T-helper 22 cell (primary cell): ENCODE data around the gene KLHL30.
"Not testable (repeated sequence)": the region's sequence is repeated elsewhere in the genome, so short reads cannot be mapped to it uniquely, and the experiment has no call there.

Experiments used
- DNase-seq: peaks from one replicate; pipeline ENCODE4 v3.0.0-alpha.2; 2020; ENCODE audit warnings: low read depth

KLHL30 gene

DNA sequence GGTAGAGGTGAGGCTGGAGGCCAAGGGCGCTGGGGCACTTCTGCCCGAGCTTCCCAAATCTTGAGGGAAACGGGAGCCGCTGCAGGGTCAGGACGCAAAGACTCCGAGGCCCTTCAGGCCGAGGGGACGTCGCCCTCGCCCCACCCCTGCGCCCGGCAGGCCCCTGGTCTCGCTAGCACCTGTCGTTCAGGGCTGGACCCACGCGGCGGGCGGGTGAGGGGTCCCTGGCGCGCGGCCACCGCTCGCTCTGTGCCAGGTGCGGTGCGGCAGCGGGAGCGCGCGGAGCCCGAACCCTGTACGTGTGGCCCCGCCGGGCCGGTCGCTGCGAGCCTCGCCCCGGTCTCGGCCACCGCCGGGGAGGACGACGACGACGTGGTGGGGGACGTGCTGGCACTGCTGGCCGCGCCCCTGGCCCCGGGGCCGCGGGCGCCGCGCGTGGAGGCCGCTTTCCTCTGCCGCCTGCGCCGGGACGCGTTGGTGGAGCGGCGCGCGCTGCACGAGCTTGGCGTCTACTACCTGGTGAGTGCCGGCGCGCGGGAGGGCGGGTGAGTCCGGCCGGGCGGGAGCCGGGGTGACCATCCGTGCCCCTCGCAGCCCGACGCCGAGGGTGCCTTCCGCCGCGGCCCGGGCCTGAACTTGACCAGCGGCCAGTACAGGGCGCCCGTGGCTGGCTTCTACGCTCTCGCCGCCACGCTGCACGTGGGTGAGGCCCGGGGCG, 25.2 kb downstream of the KLHL30 start:
- no peak for DNase-seq

DNA sequence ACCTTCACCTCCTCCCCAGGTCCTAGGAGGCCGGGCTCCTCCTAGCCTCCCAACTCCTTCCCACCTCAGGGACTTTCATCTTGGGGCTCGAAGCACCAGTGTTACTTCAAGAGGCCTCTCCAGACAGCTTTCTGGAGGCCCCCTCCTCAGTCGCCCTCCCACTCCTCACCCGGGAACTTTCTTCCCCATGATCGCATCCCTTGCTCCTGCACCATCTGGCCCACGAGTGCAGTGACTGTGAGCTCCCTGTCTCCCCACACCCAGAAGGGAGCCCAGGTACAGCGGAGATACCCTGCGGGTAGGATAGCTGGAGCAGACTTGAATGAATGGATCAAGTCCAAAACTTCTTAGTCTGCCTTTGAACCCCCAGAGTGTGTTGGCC, 26.4 kb downstream of the KLHL30 start:
- DNase-seq = no peak

DNA sequence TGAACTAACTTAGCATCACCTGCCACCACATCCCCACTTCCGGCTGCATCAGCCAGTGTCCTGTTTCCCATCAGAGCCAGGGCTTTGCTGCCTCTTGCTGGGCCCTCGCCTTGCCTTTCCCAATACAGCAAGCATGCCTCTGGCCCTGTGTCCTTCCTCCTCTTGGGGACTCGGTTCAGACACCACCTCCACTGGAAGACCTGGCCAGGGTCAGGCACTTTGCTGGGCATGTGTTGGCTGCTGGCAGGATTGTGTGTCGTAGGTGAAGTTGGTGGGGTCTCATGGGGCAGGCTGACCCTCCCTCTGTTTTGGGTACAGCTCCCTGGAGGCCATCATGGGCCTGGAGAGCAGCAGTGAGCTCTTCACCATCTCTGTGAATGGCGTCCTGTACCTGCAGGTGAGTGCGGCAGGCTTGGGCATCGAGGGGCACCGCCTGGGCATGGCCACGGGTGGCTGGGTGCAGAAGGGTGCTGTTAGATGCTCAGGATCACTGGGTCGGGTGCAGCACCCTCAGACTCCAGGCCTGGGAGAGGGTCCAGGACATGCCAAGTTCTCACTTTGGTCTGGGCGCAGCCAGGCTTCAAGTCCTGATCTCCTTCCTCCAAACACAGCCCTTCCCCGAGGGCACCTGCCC, 26.9 kb downstream of the KLHL30 start:
- no peak for DNase-seq

DNA sequence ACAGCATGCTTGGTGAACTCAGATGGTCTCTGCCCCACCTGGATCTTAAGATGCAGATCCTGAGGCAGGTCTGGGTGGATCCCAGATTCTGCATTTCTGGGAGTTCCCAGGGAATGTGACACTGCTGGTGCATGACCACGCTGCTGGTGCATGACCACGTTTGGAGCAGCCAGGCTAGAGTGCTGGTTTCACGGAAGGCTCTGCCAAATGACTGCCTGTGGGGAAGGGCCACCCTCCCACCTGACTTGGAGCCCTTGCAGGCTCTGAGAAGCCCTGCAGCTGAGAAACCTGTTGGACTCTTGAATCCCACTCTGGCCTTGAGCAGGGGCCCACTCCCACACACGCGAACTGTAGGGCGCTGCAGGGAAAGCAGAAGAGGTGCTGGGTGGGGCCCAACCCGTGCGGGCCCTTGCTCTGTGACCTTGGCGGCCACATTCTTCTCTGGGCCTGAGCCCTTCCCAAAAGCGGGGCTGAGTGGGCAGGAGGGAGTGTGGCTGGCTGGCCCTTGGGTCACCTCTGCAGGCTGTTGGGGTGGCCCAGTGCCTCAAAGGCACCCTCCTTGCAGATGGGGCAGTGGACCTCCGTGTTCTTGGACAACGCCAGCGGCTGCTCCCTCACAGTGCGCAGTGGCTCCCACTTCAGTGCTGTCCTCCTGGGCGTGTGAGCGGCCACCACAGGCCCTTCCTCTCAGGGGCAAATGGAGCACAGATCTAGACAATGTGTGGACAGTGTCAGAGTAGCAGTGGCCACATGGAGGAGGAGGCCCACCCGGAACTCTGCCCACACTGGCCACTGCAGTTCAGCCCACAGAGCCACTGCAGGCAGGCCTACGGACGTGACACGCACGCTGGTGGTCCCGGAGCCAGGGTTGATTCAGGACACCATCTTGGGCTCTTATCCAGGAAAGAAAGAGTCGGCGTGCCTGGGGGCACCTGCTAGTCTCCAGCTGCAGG, 28.2 kb downstream of the KLHL30 start:
- no peak for DNase-seq

DNA sequence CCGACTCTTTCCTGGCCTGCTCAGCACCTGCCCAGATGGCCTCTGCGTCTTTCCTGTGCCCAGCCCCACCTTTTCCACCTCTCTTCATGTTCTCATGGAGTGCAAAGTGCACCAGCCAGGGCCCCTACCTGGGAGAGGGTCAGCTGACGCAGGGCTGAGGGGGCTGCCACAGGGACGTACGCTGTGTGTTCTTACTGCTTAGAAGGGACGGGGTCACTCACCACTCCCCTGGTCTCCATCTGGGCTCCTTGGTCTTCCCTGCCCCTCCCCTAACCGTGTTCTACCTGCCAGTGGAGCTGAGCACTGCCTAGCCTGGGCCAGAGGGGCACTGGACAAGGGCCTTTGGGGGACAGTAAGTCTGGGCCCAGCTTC, 28.9 kb downstream of the KLHL30 start:
- DNase-seq = no peak

DNA sequence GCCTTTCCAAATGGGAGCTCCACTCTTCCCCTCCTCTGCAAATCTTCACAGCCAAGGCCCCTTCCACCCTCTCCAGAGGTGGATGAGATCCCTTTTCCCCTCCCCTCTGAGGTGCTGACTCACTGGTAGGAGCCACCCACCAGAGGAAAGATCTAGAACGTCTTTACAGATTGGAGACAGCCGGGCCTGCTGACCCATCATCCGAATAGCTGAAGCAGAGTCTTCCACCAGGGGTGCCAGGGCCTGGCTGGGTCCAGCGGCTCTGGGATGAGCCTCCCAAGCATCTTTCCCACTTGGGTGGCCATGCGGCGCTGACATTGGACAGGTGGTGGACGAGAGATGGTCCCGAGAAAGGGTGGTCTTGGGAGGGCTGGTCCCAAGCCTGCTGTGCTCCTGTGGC, 29.3 kb downstream of the KLHL30 start:
- DNase-seq = no peak

DNA sequence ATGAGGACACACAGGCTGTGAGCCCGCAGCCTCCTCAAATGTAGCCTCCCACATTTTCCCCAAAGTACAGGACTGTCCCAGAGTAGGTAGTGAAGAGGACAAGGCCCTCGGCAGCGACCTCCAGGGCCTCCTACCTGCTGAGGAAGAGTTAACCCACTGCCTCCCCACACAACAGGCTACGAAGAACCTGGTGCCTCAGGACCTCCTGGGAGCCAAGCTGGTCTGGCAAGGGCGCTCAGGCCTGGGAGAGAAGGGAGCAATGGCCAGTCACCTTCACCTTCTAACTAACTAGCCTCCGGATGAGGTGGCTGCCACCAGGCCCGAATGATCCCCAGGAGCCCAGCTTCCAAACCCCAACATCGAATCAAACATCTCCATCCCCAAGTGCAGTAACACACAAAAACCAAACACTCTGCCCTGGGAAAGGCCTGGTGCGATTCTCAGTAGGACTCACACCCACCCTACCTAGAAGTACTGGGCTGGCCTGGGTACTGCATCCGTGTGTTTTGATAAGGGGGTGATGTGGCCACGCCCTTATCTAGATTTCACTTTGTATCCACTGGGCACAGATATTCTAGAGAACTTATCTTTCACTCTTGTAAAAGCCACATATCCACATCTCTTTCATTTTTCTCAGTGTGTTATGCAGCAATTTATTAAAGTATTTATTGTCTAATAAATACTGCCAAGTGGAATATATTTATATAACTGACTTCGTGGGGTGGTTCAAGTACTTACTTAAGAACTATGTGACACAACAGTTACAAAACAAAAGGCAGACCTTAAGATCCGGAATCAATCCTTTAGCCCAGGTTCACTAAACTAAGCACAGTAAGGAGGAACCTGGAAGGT, 30.0 kb downstream of the KLHL30 start:
- DNase-seq = no peak

DNA sequence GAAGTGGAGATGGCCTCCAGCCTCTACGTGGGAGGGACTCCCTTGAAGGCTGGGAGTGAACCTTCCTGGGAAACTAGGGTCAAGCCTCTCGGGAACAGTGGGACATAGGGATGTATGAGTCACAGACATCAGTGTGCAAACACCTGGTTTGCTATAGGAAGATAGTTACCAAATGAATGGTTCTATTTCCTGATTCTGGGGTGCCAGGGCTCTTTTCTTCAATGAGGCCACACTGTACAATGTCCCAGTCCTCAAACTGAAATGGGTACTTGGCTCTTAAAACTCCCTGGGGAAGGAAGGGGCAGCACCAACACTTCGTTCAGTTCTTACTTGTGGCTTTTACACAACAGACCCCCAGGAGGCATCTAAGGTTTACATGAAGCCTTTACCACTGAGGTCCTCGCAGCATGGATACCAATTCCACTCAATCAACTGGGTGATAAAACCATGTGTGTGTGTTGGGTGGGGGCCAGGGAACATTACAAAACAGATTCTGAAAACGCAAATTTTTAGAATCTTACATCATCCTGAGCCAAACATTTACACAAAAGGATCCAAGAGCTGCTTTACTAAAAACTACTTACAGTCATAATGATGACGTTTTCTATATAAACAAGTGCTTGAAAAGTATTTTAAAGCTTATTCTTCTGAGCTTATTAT, 30.7 kb downstream of the KLHL30 start:
- DNase-seq = no peak

DNA sequence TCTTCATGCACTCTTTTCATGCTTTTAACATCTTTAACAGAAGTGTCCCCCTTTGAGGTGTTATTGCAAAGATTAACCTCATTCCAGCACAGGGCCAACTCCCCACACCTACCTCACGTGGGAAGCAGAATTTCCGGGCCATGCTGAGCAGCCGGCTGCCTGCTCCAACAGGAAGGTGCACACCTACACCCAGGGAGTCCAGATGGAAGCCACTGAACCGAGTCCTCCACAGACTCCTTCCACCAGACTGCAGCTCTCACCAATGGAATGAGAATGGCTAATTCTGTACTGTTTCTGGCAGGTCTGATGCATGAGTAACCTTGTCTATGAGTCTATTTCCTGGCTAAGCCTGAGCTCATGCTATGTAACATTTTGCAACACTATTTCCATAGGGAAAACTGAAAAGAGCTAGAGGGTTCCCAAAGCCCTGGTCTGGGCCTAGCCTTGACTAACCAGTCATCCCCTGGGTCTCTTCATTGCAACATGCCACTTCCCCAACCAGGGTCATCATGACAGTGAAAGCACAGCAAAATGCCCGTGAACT, 31.3 kb downstream of the KLHL30 start:
- DNase-seq = no peak

DNA sequence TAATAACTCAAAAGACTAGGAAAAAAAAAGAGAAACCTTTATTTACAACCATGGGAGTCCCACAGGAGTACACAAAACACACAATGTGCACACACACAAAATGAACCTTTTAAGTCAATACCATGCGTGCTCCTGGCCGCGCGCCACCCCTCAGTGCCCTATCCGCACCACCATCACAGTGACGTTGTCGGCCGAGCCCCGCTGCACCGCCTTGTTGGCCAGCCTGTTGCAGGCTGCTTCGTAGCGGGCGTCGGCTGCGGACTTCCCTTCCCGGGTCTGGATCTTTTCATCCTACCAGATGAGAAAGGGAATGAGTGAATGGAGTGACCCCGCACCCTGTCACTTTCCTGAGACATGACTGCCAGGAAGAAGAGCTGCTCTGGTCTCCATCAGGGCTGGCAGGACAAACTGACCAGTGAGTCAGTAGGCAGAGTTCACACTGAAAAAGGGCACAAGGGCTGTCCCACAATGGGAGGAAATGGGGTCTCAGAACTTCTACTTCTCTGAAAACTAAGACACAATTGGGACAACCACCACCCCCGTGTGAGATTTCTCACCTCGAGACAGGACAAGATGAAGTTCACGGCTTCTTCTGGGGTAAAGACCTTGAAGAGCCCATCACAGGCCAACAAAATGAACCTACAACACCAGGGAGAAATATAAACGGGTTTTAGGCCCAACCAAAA, 32.1 kb downstream of the KLHL30 start:
- DNase-seq = no peak

DNA sequence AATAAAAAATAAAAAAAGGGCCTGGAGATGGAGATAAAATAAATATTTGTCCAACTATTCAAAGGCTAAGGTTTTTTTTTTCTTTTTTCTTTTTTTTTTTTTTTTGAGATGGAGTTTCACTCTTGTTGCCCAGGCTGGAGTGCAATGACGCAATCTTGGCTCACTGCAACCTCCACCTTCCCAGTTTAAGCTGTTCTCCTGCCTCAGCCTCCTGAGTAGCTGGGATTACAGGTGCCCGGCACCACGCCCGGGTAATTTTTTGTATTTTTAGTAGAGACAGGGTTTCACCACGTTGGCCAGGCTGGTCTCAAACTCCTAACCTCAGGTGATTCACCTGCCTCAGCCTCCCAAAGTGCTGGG, 32.6 kb downstream of the KLHL30 start:
- not testable (repeated sequence) for DNase-seq

DNA sequence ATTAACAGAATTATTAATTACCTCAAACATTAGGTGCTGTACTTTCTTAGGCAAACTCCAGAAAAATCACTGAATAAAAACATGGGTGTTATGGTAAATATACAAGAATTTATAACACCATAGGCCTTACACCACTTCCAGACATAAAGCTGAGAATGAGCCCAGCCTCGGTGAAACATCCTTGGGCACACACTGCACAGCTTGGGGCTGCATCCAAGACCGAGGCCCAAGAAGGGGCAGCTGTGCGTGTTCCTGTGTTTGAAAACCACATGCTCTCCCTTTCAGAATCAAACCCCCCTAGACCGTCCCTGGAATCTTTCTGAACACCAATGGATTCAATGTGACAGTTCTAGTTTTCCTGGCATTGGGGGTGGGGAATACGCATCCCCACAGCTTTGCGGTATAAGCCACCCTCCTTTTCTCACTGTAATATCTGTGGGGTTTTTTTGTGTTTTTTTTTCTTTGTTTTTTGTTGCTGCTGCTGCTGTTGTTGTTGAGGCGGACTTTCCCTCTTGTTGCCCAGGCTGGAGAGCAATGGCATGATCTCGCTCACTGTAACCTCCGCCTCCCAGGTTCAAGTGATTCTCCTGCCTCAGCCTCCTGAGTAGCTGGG, 33.2 kb downstream of the KLHL30 start:
- no peak for DNase-seq

DNA sequence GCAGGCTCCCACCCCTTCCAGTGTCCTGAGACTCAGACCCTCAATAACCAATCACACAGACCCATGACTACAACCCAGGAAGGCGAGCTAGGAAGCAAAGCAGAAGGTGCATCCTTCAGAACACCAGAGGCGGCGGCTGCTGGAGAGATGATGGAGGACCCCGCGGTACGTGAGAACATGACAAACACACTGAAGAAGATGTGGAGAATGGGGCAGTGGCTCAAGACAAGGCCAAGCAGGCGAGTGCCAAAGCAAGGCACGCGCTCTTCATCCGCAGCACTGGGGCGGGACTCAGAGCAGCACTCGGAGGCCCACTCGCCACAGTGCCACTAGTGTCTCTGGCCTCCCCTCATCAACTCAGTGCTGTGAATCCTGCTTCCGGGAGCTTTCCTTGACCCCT, 34.0 kb downstream of the KLHL30 start:
- DNase-seq = no peak

DNA sequence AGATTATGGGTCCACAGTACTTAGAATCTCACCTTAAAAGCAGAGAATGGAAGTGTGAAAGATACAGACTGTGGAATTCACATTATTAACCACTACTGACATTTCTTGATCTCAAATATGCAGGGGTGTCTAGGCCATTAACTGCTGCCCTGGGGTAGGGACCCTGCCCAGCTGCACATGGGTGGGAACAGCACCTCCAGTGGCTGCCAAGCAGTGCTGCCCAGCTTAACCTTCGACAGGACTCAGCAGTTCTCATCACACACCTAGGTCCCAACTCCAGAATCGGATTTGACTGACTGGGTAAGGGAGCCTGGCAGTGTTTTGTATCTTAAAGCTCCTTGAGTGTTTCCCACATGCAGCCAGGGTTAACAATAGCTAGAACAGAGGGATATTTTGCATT, 35.2 kb downstream of the KLHL30 start:
- no peak for DNase-seq

DNA sequence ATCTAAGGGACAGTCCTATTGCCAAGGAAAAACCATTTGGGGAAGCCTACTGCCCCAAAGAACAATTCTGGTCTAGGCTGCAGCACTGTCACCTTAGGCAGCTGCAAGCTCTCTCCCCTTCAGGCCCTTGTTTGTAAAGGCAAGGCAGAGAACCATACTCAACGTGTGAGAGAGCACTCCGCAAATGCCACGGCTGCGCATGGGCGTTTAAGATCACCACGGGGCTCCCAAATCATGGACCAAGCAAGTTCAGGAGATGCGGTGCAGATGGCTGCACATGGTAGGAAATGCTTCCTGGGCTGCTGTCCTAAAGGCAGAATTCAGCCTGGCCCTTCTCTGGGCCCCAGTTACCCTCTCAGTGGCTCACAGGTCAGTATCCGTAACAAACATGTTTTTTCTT, 35.8 kb downstream of the KLHL30 start:
- DNase-seq = no peak

DNA sequence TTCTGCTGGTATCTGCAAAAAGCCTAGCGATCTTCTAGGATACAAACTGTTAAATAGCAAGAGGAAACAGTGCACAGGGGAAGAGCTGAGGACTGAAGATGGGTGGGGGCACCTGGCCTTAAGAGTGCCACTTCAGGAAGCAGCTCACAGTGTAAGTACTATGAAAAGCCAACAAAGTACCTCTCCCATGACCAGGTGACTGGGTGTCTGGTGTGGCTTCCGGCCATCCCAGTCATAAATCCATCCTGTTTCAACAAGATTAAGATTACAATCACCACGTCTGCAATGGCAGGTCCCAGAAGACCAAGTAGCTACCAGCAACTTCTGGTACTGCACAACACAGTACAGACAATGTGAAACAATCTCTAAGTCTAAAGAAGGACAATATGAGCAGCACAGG, 36.2 kb downstream of the KLHL30 start:
- no peak for DNase-seq

DNA sequence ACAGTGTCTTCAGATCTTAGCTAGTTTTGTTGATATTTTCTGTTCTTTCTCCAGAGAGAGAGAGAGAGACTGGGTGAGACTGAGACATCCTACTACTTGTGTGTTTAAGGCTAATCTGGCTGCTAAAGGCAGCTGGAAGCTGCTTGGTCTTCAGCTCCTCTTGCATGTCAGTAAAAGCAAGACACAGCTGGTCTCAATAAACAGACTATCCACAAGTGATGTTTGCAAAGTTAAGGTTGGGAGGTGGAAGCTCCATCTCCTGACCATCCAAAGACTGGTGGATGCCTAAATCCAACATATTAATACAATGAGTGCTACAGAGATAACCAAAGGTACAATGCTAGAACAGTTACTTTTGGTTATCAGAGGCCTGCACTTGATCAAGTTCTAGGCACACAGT, 38.1 kb downstream of the KLHL30 start:
- DNase-seq = no peak

DNA sequence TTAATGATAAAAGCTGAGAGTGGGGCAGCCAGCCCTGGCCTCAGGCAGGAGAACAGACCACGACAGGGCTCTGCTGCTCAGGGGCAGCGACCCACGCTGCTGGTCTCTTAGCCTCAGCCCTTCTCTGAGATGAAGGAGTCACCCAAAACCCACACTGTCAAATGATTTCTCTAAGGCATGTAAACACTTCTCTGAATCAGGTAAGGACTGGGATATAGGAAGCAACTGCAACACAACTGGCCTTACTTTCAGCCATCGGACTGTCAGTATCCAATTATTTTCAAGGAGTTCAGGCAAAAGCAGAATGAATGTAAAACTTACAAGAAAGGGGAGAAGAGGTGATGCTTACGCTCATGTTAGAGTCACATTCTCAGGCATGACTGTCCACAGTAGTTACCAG, 42.1 kb downstream of the KLHL30 start:
- no peak for DNase-seq

DNA sequence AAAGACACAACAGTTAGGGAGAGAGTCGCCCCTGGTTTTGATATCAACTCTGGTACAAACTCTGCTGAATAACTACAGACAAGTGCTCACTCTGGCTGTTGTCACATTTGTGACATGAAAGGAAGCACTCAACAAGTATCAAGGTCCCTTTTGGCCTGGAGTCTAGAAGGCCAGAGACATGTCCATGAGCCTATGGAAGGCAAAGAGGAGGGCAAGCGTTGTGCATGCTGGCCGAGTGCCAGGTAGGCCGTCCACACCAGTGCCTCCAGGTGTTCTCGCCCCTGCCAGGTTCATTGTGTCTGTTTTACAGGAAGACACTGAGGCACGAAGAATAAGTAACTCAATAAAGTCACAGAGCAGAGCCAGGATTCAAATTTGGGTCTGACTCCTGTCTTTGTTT, 43.9 kb downstream of the KLHL30 start:
- DNase-seq = no peak

DNA sequence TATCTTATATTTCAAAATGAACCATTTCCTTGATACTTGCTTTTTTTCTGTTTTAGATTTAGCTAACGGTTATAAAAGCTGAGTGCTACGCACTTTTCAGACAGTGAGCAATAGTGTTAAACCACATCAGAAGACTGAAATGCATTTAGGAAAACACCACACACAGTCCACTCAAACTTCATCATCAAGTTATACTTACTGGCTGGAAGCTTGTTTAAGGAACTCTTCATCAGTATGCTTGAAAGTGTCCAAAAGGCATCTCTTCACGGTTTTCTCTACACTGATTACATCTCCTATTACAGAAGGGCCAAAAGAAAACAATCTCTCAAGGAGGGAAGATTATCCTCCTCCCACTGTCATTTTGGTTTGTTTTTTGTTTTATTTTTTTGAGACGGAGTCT, 45.4 kb downstream of the KLHL30 start:
- DNase-seq = no peak
